Upper lobe of left lung (tissue), 6 donors: ENCODE measurements around the gene F5. TPM values are rescaled to one million over a fixed set of nuclear protein-coding genes. Genes with fewer than 3 reads are reported as not detected.
"Not testable (repeated sequence)": the region's sequence is repeated elsewhere in the genome, so short reads cannot be mapped to it uniquely, and the experiment has no call there.

Experiments used
- ATAC-seq, 2 donors: fragments of 200-7000 bp; cut with Tn5 transposase; one replicate each; pipeline ENCODE4 v1.9.1; 2022; ENCODE audit warnings: mild to moderate bottlenecking in 2 of 2, moderate library complexity in 2 of 2; ENCODE audit not compliant: low FRiP score in 2 of 2
- DNase-seq, 2 donors: peaks; one replicate each; pipeline ENCODE4 v3.0.0-alpha.2; 2019 to 2020
- H3K27ac ChIP-seq, 4 donors: fragments of 200-600 bp; sonication (generic); one replicate each; pipeline ENCODE4 v1.5.1; 2016 to 2019
- H3K27me3 ChIP-seq, 4 donors: fragments of 200-600 bp; sonication (generic); one replicate each; pipeline ENCODE4 v1.5.1; 2017 to 2019
- H3K36me3 ChIP-seq, 4 donors: fragments of 200-600 bp; sonication (generic); one replicate each; pipeline ENCODE4 v1.5.1; 2016 to 2019
- H3K4me1 ChIP-seq, 4 donors: fragments of 200-600 bp; sonication (generic); one replicate each; pipeline ENCODE4 v1.5.1; 2018 to 2019
- H3K4me3 ChIP-seq, 4 donors: fragments of 200-600 bp; sonication (generic); one replicate each; pipeline ENCODE4 v1.5.1; 2017 to 2019; ENCODE audit warnings: mild to moderate bottlenecking in 2 of 4, moderate library complexity in 1 of 4
- H3K9me3 ChIP-seq, 4 donors: fragments of 200-600 bp; sonication (generic); one replicate each; pipeline ENCODE4 v1.5.1; 2018 to 2019
- CTCF ChIP-seq, 6 experiments: fragments of 450-650 bp in 4 of 6; fragments of 200-600 bp in 2 of 6; sonication (generic) in 2 of 6; IDR thresholded peaks; one replicate each; pipeline ENCODE4 v1.5.1; 2016 to 2019; ENCODE audit warnings: antibody characterized with exemption in 6 of 6
- EP300 ChIP-seq, 4 donors: sonication (generic); formaldehyde crosslinking; IDR thresholded peaks; one replicate each; pipeline ENCODE4 v1.5.1; 2017; ENCODE audit warnings: antibody characterized with exemption in 4 of 4, control low read depth in 2 of 4
- POLR2A ChIP-seq, 4 donors: fragments of 450-650 bp; IDR thresholded peaks; one replicate each; pipeline ENCODE4 v1.5.1; 2016 to 2017; ENCODE audit warnings: antibody characterized with exemption in 4 of 4, mild to moderate bottlenecking in 2 of 4
- POLR2AphosphoS5 ChIP-seq, 2 donors: sonication (generic); formaldehyde crosslinking; IDR thresholded peaks; one replicate each; pipeline ENCODE4 v1.5.1; 2017; ENCODE audit warnings: antibody characterized with exemption in 2 of 2
- WGBS, 2 donors: methylation state at CpG; one replicate each; pipeline ENCODE4 v1.1.5; 2017 to 2018; 5-methylcytosine and 5-hydroxymethylcytosine counted together
- total RNA-seq, 6 donors: library from RNA; depleted of rRNA in 4 of 6; stranded (reverse); fragments of >200 nt in 4 of 6; gene quantifications; one replicate each; pipeline versions ENCODE4 v1.1.0 to v1.2.1, GENCODE V29; 2016 to 2021
- donor health status: DM: no; HTN: no; CAD: no; lungs with moderate emphysema.
- donor health status: DM: no; HTN: yes; CAD: no; lungs with severe emphysema.

F5 gene
- total RNA-seq, 6 donors from 2014 or later = 0.89 to 6.5 (median 2.2) TPM

GRCh38 chr1:169538998-169539871, 47.0 kb downstream of the F5 start:
- Histone ChIP-seq H3K36me3 (no peaks in the 10 kb centered on the region), H3K4me1 (no peaks in the 10 kb centered on the region), H3K27ac (no peak overlapping the region), H3K9me3 (no peaks in the 10 kb centered on the region), H3K4me3 (no peak overlapping the region), H3K27me3 (no peaks in the 10 kb centered on the region)
- no peak for ATAC-seq
- DNase-seq = no peak
- 75 to 80% methylated on average over 3 of the region's 3 CpGs for WGBS, 2 donors
- no peak for TF ChIP-seq POLR2A (IDR thresholded peaks at IDR 0.05)
- no peak for TF ChIP-seq POLR2AphosphoS5 (IDR thresholded peaks at IDR 0.05)
- no peak for TF ChIP-seq EP300 (IDR thresholded peaks at IDR 0.05)
- no peak for TF ChIP-seq CTCF (IDR thresholded peaks at IDR 0.05)

DNA sequence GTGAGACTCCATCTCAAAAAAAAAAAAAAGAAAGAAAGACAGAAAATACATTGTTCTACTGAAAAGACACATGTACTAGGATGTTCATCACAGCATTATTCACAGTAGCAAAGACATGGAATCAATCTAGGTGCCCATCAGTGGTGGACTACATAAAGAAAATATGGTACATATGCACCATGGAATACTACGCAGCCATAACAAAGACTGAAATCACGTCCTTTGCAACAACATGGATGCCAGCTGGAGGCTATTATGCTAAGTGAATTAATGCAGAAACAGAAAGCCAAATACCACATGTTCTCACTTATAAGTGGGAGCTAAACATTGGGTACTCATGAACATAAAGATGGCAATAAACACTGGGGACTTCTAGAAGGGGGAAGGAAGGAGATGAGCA, 51.6 kb downstream of the F5 start:
- H3K36me3 ChIP-seq = no peaks in the 10 kb centered on the region
- H3K27ac ChIP-seq = no peak overlapping the region
- H3K4me3 ChIP-seq = no peak overlapping the region
- H3K4me1 ChIP-seq = peaks cover 0 to under 1% (median 0%) of the 10 kb centered on the region in 4 donors
- WGBS, 2 donors = 93 to 96% methylated on average over 2 of the region's 2 CpGs
- DNase-seq (no peak), ATAC-seq (no peak)
- no peaks in the 10 kb centered on the region for H3K27me3 ChIP-seq
- TF ChIP-seq EP300 (IDR thresholded peaks at IDR 0.05) (no peak), POLR2AphosphoS5 (IDR thresholded peaks at IDR 0.05) (no peak), POLR2A (IDR thresholded peaks at IDR 0.05) (no peak), CTCF (IDR thresholded peaks at IDR 0.05) (no peak)
- H3K9me3 ChIP-seq = no peaks in the 10 kb centered on the region

DNA sequence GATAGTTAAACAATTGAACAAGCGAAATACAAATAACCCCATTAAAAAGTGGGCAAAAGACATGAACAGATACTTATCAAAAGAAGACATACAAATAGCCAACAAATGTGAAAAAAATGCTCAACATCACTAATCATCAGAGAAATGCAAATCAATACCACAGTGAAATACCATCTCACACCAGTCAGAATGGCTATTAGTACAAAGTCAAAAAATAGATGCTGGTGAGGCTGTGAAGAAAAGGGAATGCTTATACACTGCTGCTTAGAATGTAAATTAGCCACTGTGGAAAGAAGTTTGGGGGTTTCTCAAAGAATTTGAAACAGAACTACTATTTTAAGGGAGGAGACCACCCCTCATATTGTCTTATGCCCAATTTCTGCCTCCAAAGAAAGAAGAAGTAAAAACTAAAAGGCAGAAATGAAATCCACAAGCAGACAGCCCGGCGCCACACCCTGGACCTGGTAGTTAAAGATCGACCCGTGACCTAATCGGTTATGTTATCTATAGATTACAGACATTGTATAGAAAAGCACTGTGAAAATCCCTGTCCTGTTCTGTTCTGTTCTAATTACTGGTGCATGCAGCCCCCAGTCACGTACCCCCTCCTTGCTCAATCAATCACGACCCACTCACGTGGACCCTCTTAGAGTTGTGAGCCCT, 52.6 kb downstream of the F5 start:
- H3K4me3 ChIP-seq, DNase-seq, ATAC-seq, H3K36me3 ChIP-seq, H3K9me3 ChIP-seq, H3K27me3 ChIP-seq, H3K4me1 ChIP-seq, H3K27ac ChIP-seq: not testable (repeated sequence)
- 92 to 93% methylated on average over 9 of the region's 9 CpGs for WGBS, 2 donors

DNA sequence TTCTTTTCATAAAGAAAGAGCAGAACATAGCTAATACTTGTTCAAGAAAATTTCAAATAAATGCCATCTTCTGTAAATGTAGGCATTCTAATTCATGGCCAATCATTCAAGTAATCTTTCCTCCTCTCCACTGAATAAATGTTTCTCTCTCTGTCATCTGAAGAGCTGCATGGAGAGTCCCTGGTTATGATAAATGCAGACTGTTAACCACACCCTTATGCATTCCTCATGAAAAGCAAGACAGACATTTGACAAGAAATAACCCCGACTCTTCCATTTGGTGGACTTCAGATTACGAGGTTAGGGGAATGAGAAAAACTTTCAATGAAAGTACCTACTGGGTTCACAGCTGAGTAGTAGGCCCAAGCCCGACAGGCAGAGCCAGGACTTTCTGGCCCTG, 55.8 kb downstream of the F5 start:
- Histone ChIP-seq H3K27me3 (no peaks in the 10 kb centered on the region), H3K36me3 (no peaks in the 10 kb centered on the region), H3K27ac (no peak overlapping the region), H3K9me3 (no peaks in the 10 kb centered on the region), H3K4me3 (no peak overlapping the region), H3K4me1 (peaks cover 0 to 11% (median 2%) of the 10 kb centered on the region in 4 donors)
- WGBS, 2 donors = 91 to 95% methylated on average over 3 of the region's 3 CpGs
- DNase-seq = no peak
- TF ChIP-seq CTCF (IDR thresholded peaks at IDR 0.05) = no peak
- no peak for TF ChIP-seq POLR2A (IDR thresholded peaks at IDR 0.05)
- TF ChIP-seq POLR2AphosphoS5 (IDR thresholded peaks at IDR 0.05) = no peak
- no peak for TF ChIP-seq EP300 (IDR thresholded peaks at IDR 0.05)
- ATAC-seq = no peak

DNA sequence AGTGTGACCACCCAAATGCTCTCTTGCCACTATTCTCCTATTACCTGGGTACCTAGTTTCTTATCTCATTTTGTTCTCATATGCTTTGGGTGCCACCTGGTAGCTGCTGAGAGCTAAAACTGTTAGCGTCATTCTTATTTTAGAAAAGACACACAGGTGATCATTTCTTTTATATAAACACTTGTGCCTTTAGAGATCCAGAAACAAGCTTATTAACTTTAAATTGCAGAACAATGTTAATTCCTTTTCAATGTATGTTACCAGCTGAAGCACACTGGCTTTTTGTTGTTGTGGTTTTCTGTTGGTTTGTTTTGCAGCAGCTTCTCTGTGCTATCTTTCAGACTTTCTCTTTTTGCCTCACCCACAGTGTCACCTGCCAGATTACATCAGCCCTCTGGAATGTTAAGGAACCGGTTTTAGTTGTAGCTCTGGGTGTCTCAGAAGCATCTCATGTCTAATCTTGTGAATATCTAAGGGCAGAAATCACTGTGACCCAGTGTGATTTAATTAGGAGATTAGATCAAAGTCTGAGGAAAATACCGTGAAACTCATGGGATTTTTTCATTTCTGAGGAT, 57.1 kb downstream of the F5 start:
- H3K27me3 ChIP-seq = no peaks in the 10 kb centered on the region
- no peaks in the 10 kb centered on the region for H3K9me3 ChIP-seq
- TF ChIP-seq CTCF (IDR thresholded peaks at IDR 0.05) (no peak), EP300 (IDR thresholded peaks at IDR 0.05) (peak in 1 of 4 donors; percentile 58)
- H3K27ac ChIP-seq = peak overlapping the region; percentile 51 to 65 (median 58)
- DNase-seq = peak in 1 of 2 donors; percentile 75
- ATAC-seq = peak; percentile 66 to 79
- no peak overlapping the region for H3K4me3 ChIP-seq
- 33 to 44% methylated on average over 3 of the region's 3 CpGs for WGBS, 2 donors
- peaks cover 0 to 11% (median 2%) of the 10 kb centered on the region in 4 donors for H3K4me1 ChIP-seq
- no peaks in the 10 kb centered on the region for H3K36me3 ChIP-seq
